Endothelial cell (in vitro differentiated cells): Measurements from ENCODE around the gene ADPRHL1. TPM values are rescaled to one million over a fixed set of nuclear protein-coding genes. Genes with fewer than 3 reads are reported as not detected.

Experiments
- DNase-seq: peaks from one replicate; pipeline ENCODE4 v3.0.0; 2021; ENCODE audit warnings: low spot score
- H3K27ac Mint-ChIP-seq: one replicate; pipeline ENCODE4 v1.8.0; 2021; ENCODE audit warnings: mixed read lengths, inconsistent platforms; ENCODE audit not compliant: unreplicated experiment
- H3K27me3 Mint-ChIP-seq: one replicate; pipeline ENCODE4 v1.8.0; 2021; ENCODE audit warnings: mild to moderate bottlenecking, moderate library complexity, mixed read lengths, inconsistent platforms; ENCODE audit not compliant: unreplicated experiment
- H3K36me3 Mint-ChIP-seq: one replicate; pipeline ENCODE4 v1.8.0; 2021; ENCODE audit warnings: mild to moderate bottlenecking, low read depth, mixed read lengths, inconsistent platforms; ENCODE audit not compliant: unreplicated experiment
- H3K4me1 Mint-ChIP-seq: one replicate; pipeline ENCODE4 v1.8.0; 2021; ENCODE audit warnings: mild to moderate bottlenecking, mixed read lengths, inconsistent platforms; ENCODE audit not compliant: unreplicated experiment
- H3K4me3 Mint-ChIP-seq: one replicate; pipeline ENCODE4 v1.8.0; 2021; ENCODE audit warnings: mild to moderate bottlenecking, mixed read lengths, inconsistent platforms; ENCODE audit not compliant: unreplicated experiment
- H3K9me3 Mint-ChIP-seq: one replicate; pipeline ENCODE4 v1.8.0; 2021; ENCODE audit warnings: mixed read lengths, inconsistent platforms; ENCODE audit not compliant: unreplicated experiment
- CTCF ChIP-seq: fragments of 200-600 bp; sonication (generic); IDR thresholded peaks from one replicate; pipeline ENCODE4 v1.5.0; 2021; ENCODE audit warnings: antibody characterized with exemption; ENCODE audit not compliant: unreplicated experiment
- total RNA-seq: library from RNA; stranded (reverse); fragmentation: NEBNext Ultra II Directional; extraction: Animal tissue kit (Norgen Biotek cat#: 25700); gene quantifications from one replicate; pipeline ENCODE4 v1.2.1, GENCODE V29; 2021; ENCODE audit not compliant: unreplicated experiment

ADPRHL1 gene
- total RNA-seq, 1 donor from 2014 or later: 1.5 TPM

- H3K4me1 Mint-ChIP-seq: no peaks in the 10 kb centered on the region
- no peak for DNase-seq
- H3K9me3 Mint-ChIP-seq: no peaks in the 10 kb centered on the region
- TF ChIP-seq CTCF: no peak
- H3K4me3 Mint-ChIP-seq: no peak overlapping the region
- peaks cover 6% of the 10 kb centered on the region for H3K36me3 Mint-ChIP-seq
- no peaks in the 10 kb centered on the region for H3K27me3 Mint-ChIP-seq
- H3K27ac Mint-ChIP-seq: no peak overlapping the region
These were observed 35.2 kb downstream of the ADPRHL1 start for GRCh38 chr13:113417836-113418721.

- Mint-ChIP-seq H3K27me3 (no peaks in the 10 kb centered on the region), H3K27ac (no peak overlapping the region)
- no peak for TF ChIP-seq CTCF
These were observed 36.1 kb downstream of the ADPRHL1 start for GRCh38 chr13:113417008-113417751.

GRCh38 chr13:113415825-113416224, 37.5 kb downstream of the ADPRHL1 start:
- Mint-ChIP-seq H3K36me3 (peaks cover 6% of the 10 kb centered on the region), H3K4me3 (no peak overlapping the region), H3K4me1 (no peaks in the 10 kb centered on the region), H3K27me3 (peaks cover 6% of the 10 kb centered on the region), H3K27ac (no peak overlapping the region), H3K9me3 (no peaks in the 10 kb centered on the region)
- no peak for TF ChIP-seq CTCF
- no peak for DNase-seq

More at GRCh38 chr13:113417008-113417751, 36.1 kb downstream of the ADPRHL1 start:
- Mint-ChIP-seq H3K36me3 (peaks cover 6% of the 10 kb centered on the region), H3K4me3 (no peak overlapping the region), H3K4me1 (no peaks in the 10 kb centered on the region), H3K9me3 (no peaks in the 10 kb centered on the region)
- no peak for DNase-seq

GRCh38 chr13:113415032-113415431, 38.3 kb downstream of the ADPRHL1 start:
- peaks cover 6% of the 10 kb centered on the region for H3K36me3 Mint-ChIP-seq
- peaks cover 6% of the 10 kb centered on the region for H3K27me3 Mint-ChIP-seq
- no peak overlapping the region for H3K4me3 Mint-ChIP-seq
- no peak overlapping the region for H3K27ac Mint-ChIP-seq
- no peaks in the 10 kb centered on the region for H3K4me1 Mint-ChIP-seq
- no peaks in the 10 kb centered on the region for H3K9me3 Mint-ChIP-seq
- no peak for TF ChIP-seq CTCF
- no peak for DNase-seq
